G401.6 (cell line): ENCODE measurements around the gene FBXO7.

Source experiments
- FAIRE-seq: peaks from 2 replicates; lab custom pipeline; 2012; peaks lifted over from hg19 to GRCh38; lab: Jason Lieb, UNC

FBXO7 gene

GRCh38 chr22:32532820-32533128 is 58.2 kb downstream of the FBXO7 start:
- no peak for FAIRE-seq

- no peak for FAIRE-seq
These were observed 58.9 kb downstream of the FBXO7 start for GRCh38 chr22:32533265-32534111.

DNA sequence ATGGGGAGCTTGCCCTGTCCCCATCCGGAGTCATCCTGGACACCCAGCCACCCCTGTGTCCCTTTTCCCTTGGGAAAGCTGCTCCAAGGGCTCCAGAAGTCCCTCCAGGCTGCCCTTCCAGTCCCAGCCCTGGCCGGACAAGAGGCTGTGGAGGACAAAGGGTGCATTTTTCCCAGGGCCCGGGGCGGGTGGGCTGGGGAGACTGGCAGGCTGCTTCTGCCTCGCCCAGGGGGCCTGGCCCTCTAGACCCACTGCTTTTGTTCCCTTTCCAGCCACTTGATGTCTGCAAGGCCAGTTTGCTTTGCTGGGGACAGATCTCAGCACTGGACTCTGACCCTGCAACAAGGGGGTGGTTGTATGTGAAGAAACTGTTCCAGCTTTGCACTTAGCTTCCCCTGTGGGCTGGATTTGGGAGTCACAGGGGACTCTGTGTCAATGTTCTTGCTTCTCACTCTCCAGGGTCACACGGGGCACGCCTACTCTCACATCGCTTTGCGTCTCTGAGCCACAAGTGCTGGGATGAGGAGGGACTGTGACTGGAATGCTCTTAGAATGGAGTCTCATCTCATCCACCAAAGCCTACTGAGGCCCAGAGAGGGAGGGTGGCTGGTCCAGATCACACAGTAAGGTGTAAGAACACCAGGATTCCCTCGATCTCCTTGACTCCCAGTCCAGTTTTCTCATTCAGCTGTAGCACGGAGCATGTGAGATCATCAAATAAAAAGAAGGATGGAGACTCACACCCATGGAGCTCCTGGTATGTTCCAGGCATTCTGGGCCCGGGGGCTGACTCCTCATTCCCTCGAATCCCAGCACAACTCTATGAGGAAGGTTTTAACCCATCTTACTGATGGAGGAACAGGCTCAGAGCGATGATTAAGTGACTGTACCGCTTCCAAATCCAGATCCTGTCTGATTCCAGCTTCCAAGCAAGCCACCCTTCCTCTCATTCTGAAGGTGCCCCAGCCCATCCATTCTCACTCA is 59.9 kb downstream of the FBXO7 start:
- no peak for FAIRE-seq

DNA sequence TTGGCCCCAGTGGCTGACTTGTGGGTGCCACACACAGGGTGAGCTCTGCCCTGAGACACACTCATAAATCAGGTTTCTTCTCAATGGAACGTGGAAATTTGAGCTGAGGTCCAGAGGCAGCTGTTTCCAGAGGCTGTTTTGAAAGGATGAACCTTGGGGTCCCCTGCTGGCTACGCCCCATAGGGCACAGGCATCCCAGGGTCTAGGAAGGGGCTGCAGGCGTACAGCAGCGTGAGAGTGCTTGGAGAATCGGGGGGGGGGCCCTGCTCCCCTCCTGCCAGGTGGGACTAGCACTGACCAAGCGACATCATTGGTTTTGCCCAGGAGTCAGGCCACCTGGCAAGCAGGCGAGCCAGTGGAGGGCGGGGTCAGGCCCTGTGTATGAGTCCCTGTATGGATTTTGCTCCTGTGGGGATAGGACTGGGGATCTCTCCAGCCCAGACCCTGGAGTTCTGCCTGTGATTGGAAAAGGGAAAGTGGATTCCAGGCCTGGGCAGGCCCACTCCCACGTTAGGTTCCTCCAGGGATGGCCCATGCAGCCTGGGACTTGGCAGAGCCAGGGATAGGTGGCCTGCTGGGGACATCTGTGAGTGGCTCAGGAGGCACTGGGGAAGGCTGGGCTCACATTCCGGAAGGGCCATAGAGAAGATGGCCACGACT is 61.0 kb downstream of the FBXO7 start:
- no peak for FAIRE-seq

DNA sequence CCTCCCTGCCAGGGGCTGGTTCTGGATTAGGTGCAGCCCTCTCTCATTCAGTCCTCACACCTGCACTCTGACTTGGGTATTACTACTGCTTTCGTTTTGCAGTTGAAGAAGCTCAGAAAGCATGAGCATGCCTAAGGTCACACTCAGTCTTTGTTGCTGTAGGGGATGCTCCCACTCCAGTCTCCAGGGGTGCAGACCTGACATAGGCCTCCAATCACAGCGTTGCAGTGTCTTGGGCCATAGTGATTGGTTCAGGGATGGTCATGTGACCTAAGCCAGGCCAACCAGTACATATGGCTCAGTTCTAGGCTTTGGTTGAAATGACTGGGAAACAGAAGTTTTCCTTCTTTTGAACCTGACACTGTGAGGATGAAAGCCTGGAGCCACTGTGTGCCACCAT is 61.7 kb downstream of the FBXO7 start:
- FAIRE-seq: no peak

- no peak for FAIRE-seq
These were observed 63.9 kb downstream of the FBXO7 start for GRCh38 chr22:32538521-32538920.

- FAIRE-seq: no peak
These were observed 65.2 kb downstream of the FBXO7 start for GRCh38 chr22:32539631-32540421.

DNA sequence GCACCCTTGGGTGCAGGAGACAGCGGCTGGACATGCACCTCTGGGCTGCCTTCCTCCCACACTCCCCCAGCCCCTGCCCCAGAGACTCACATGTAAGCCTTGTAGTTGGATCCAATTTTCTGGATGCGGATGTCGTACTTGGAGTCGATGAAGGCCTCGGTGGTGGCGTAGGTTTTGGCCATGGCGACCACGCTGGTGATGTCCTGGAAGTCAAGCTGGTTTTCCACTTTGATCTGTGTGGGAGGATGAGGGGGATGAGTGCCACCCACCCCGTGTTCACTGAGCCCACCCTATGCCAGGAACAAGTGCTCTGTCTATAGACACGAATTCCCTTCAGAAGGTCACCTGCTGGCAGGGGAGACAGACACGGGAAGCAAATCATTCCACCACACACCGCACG is 66.9 kb downstream of the FBXO7 start:
- no peak for FAIRE-seq

DNA sequence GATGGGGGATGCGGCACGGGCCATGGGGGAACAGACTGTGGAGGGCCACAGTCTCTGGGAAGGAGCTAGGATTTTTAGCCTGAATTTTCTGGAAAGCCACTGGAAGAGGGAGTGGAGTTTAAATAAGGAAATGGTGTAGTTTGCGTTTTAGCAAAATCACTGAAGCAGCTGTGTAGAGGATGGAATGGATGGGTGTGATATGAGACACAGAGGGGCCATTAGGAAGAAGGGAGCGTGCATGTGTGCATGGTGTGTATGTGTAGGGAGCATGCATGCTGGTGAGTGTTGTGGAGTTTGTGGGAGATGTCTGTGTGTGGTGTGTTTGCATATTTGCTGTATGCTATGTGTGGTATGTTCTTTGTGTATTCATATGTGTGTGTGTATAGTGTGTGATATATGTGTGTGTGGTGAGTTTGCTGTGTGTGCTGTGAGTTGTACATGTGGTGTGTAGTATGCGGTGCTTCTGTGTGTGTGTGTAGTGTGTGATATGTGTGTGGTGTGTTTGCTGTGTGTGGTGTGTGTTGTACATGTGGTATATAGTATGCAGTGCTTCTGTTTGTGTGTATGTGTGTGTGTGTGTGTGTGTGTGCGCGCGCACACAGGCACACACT is 67.6 kb downstream of the FBXO7 start:
- no peak for FAIRE-seq

GRCh38 chr22:32542677-32543357 is 68.2 kb downstream of the FBXO7 start:
- no peak for FAIRE-seq

DNA sequence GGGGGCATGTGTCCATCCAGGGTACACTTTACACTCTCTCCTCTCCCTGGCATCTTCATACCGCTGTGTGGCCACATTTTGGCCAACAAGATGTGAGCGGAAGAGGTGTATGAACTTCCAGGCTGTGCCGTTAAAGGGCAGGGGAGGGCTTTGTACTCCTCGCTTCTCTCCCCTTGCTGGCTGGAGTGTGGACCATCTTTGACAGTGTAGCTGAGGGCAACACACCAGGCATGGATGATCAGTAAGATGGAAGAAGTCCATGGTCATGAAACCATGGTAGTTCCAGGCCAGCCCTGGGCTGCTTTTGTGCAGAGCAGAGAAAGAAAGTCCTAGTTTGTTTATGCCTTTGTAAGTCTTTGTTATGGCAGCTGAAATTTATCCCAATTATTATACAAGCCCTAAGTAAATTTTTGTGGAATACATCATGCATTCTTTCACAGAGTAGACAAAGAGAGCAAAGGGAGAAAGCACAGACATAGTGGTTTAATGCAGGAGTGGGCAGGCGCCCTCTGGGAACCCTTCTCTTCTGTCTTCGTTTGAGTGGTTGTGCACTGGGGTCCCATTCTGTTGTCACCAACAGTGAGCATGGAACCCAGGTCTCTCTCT is 70.4 kb downstream of the FBXO7 start:
- no peak for FAIRE-seq

DNA sequence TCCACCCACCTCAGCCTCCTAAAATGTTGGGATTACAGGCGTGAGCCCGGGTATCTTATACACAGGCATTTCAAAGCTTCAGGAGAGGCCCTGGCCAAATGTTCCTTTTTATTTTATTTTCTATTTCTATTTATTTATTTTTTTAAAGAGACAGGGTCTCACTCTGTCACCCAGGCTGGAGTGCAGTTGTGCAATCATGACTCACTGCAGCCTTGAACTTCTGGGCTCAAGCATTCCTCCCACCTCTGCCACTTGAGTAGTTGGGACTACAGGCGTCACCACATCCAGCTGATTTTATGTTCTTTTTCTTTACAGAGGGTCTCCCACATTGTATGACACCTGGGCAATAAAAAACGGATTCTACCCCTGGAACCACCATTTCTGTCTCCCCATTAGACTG is 71.2 kb downstream of the FBXO7 start:
- FAIRE-seq: no peak

GRCh38 chr22:32546496-32546895 is 71.9 kb downstream of the FBXO7 start:
- no peak for FAIRE-seq

GRCh38 chr22:32546935-32547334 is 72.3 kb downstream of the FBXO7 start:
- FAIRE-seq: no peak

GRCh38 chr22:32548039-32548438 is 73.4 kb downstream of the FBXO7 start:
- FAIRE-seq: no peak
